NCI-H2081 (cell line): ENCODE results near the gene KCNAB2.
A peak's percentile ranks its signal among the peaks of the same experiment; 100 is the strongest.

Experiments
- DNase-seq, 2 experiments: peaks; one replicate each; lab custom pipeline; 2025; lab: John Stamatoyannopoulos, UW

Gene KCNAB2

DNA sequence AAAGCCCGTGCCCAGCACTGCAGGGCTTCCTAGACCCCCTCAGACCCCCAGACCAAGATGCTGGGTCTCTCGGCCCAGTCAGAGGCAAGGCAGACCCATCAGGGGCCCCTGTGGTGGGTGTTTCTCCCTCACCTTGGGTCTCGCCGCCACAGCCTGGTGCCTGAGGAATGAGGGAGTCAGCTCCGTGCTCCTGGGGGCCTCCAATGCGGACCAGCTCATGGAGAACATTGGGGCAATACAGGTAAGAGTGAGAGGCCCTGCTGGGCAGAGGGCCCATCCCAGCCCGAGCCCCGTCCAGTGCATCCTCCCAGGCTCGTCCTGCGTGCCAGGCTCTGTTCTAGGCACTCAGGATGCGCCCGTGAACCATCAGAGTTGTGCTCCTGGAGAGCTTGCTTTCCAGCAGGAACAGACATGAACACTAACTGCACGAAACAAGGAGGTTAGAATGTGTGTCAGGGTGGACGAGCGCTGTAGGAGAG, 51.5 kb downstream of the KCNAB2 start:
- no peak for DNase-seq

- DNase-seq: no peak
Observed at GRCh38 chr1:6097824-6098223, 52.1 kb downstream of the KCNAB2 start.

DNA sequence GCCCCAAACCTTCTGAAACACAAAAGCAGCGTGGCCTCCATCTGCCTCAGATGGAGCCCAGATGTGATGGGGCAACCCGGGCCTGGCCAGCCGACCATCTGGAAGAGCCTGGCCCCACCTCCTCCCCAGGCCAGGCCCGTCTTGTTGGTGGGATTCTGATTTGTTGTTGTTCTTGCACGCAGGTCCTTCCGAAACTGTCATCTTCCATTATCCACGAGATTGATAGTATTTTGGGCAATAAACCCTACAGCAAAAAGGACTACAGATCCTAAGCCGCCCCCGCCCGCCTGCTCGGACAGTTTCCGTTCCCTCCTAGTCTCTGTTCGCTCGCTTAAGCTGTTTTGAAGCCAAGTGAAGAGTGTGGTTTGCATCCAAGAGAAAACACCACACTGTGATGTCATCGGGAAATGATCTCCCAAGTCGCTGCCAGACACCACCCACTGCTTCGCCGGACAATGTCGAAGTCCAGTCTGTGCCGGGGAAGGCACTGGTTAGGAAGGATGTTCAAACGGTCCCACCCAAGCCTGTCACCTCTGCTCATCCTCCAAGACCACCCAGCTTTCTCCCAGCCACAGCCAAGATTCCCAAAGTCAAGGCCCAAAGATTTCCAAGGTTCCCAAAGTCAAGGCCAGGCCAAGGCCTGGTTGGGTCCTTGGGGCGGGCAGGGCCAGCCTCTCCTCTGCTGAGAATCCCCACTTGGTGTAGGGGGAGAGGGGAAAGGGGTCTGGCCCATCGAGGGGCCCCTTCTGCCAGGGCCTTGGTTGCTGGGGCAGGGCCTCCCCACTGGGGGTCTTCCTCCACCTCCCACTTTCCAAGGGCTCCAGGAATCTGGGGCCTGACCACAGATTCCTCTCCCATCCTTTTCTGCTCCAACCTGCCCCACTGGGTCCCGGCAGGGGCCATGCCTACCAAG, 52.9 kb downstream of the KCNAB2 start:
- no peak for DNase-seq

GRCh38 chr1:6099297-6099696, 53.6 kb downstream of the KCNAB2 start:
- DNase-seq: no peak

- no peak for DNase-seq
Observed at GRCh38 chr1:6099787-6100765, 54.4 kb downstream of the KCNAB2 start.

DNA sequence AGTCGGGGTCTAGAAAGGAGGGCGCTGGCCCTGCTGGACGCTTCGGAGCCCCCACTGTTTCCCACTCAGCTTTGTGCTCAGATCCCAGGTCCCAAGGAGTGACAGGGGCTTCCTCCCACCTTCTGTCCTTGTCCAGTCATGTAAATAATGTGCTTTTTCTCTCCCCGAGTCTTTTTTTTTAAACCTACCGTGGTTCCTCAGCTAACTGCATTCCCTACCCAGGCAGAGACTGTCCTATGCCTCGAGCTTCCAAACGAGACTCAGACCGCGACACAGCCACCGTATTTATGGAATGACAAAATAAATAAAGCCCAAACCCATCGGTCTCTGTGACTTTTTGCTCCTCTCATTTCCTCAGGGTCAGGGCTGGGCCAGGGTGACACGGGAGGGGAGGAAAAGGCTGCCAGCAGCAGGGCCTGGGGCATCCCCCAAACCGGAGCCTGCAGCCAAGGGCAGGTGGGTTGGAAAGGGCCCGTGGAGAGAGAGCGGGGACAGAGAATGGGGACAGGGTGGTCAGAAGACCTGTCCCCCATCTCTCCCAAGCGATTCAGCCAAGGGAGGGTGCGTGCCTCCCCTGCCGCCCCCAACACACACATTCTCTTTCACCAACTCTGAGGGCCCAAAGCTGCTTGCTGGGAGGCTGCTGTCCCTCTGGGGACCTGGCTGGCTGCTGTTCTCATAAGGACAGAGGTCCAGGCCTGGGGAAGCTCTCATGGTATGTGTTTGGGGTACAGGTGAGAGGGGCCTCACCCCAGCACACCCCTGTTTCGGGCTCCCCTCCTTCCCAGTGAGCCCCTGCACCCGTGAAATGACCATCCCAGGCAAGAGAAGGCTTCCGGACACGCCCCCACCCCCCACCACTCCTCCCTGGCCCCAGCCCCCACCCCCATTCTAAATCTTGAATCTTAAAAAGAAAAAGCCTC, 55.4 kb downstream of the KCNAB2 start:
- DNase-seq: no peak

DNA sequence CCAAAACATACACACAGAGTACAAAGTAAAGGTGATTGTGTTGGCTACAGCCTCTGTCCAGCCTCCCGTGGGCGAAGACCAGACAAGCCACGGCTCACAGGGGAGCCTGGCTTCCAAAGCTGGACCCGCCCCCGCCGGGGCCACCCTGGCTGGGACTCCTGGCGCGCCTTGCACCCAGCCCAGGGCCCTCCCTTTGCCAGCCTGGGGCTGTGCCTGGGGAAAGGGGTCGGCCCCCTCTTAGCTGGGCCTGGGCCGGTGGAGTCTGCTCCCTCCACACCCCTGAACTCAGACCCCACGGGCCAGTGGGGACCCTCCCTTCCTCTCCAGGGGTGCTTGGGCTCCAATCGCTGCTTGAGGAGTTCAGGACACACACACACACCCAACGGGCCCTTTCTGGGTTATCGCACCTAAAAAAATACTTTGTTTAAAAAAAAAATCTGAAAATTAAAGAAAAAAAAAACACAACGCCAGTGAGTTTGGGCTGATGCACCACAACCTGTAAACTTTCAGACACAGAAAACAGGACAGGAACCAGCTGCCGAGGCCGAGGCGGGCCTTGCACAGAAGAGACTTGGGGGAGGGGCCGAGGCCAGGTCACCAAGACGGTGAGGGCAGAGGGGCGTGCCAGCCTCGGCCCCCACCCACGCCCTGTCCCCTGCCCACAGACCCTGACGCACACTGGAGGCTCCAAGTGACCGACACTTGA, 56.3 kb downstream of the KCNAB2 start:
- no peak for DNase-seq

- DNase-seq: no peak
Observed at GRCh38 chr1:6102532-6102845, 56.8 kb downstream of the KCNAB2 start.

GRCh38 chr1:6103111-6103853, 57.6 kb downstream of the KCNAB2 start:
- no peak for DNase-seq

GRCh38 chr1:6103854-6104530, 58.3 kb downstream of the KCNAB2 start:
- DNase-seq: no peak

- DNase-seq: no peak
Observed at GRCh38 chr1:6104631-6105030, 58.9 kb downstream of the KCNAB2 start.

DNA sequence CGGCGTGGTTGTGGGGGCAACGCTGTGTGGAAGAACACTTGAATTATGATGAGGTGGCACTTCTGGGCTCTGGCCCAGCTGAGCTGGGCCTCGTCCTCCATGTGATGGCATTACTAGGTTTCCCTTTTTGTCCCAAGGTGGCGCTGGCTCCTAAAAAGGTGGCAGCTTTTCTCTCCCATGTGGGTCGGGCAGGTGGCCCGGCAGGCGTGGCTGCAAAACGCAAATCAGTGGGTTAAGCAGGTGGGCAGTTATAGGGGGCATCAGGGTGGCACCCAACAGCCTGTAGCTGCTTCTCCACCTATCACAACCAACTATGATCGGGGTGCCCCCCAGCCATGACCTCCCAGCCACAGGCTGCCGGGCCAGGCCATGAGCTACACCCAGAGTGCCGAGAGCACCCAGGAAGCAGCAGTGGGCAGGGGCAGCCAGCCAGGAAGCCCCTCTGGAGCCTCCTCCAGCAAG, 59.6 kb downstream of the KCNAB2 start:
- DNase-seq: no peak

DNA sequence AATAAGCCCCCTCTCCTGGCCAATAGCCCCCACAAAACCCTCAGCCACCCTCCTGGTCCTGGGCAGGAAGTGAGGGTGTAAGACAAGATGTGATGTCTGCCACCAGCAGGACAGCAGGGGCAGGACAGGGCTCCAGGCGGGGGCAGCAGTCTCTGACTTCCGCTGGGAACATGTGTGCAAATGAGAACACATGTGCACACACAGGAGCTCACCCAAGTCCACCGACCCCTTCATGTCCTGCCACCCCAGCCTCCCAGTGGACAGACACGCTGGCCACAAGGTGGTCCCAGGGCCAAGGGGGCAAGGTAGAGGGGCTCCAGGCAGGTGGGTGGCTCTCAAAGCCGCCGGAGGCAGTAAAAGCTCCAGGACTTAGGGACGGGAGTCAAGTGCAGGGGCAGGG, 60.1 kb downstream of the KCNAB2 start:
- DNase-seq: no peak

DNA sequence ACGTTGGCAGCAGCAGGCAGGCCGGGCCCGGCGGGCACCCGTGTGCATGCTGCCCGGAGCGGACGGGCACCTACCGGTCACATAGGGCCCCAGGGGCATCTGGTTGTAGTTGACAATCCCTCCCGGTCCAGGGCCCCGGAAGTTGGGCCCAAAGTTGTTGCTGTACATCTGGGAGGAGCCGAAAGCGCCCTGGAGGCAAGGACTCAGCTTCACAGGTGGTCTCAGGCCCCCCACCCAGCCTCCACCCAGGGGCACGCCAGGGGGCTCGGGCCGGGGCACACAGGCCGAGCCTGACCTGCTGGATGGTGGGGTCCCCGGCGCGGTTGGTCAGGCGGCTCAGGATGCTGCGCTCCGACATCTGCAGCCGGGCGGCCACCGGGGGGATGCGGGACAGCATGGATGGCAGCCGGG, 60.6 kb downstream of the KCNAB2 start:
- no peak for DNase-seq

- DNase-seq: no peak
Observed at GRCh38 chr1:6106977-6107376, 61.3 kb downstream of the KCNAB2 start.

- DNase-seq: no peak
Observed at GRCh38 chr1:6107409-6108356, 62.0 kb downstream of the KCNAB2 start.

- no peak for DNase-seq
Observed at GRCh38 chr1:6108476-6108875, 62.8 kb downstream of the KCNAB2 start.

DNA sequence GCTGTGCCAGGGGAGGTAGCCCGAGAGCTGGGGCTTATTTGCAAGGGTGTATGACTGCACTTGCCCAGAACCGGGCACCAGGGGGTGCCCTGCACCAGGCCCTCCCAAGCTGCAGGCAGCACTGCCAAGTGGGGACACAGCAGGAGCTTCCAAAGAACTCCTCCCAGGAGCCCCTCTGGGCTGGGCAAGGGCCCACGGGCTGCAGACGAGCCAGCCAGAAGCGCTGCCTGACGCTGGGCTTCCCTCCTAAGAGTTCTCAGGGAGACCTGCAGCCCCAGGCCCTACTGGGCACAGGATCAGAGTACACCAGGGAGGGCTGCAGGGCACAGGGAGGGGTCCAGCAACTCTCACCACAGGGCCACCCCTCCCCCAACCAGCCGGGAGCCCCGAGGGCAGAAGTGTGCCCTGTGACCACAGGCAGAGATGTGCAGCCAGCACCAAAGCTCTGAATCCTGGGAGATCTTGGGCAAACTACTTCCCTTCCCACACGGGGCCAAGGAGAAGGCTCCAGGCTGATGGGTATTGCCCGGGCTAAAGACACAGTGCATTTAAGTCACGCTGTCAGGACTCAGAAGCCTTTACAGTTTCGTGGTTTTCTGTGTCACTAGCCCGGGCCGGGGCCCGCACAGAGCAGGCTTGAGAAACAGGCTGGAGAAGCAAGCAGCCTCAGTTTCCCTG, 63.4 kb downstream of the KCNAB2 start:
- peak; percentile 53 to 71 for DNase-seq
